Neuronal stem cell (in vitro differentiated cells): ENCODE results near the gene ARPP21.

Experiments
- DNase-seq: peaks from one replicate; pipeline ENCODE4 v3.0.0-alpha.2; 2013; ENCODE audit warnings: low spot score
- H2AFZ ChIP-seq: one replicate; pipeline ENCODE4 v1.6.1; 2013; ENCODE audit warnings: mild to moderate bottlenecking, low read length, inconsistent platforms
- H2AK5ac ChIP-seq: 2 replicates; pipeline ENCODE4 v1.6.1; 2013; ENCODE audit warnings: low read depth, mild to moderate bottlenecking, inconsistent platforms, low read length, moderate library complexity, mixed read lengths
- H2BK120ac ChIP-seq: 2 replicates; pipeline ENCODE4 v1.6.1; 2013; ENCODE audit warnings: low read depth, mild to moderate bottlenecking, inconsistent platforms, low read length, moderate library complexity, mixed read lengths
- H2BK12ac ChIP-seq: one replicate; pipeline ENCODE4 v1.6.1; 2013; ENCODE audit warnings: low read length, inconsistent platforms
- H2BK15ac ChIP-seq: 2 replicates; pipeline ENCODE4 v1.6.1; 2013; ENCODE audit warnings: mild to moderate bottlenecking, low read length, inconsistent platforms, mixed read lengths
- H2BK5ac ChIP-seq: one replicate; pipeline ENCODE4 v1.6.1; 2013; ENCODE audit warnings: inconsistent platforms, mild to moderate bottlenecking, low read length, moderate library complexity
- H3K14ac ChIP-seq: one replicate; pipeline ENCODE4 v1.6.1; 2013; ENCODE audit warnings: low read length, inconsistent platforms
- H3K18ac ChIP-seq: 2 replicates; pipeline ENCODE4 v1.6.1; 2013; ENCODE audit warnings: low read length, inconsistent platforms
- H3K23ac ChIP-seq: 2 replicates; pipeline ENCODE4 v1.6.1; 2013; ENCODE audit warnings: low read depth, mild to moderate bottlenecking, mixed read lengths, low read length, inconsistent platforms; ENCODE audit not compliant: poor library complexity
- H3K27ac ChIP-seq: replicated peaks from 3 replicates; pipeline ENCODE4 v1.5.1; 2013; ENCODE audit warnings: low read length, inconsistent platforms
- H3K27me3 ChIP-seq, 3 experiments: 2 replicates each; pipeline ENCODE4 v1.6.1; 2013; ENCODE audit warnings: low read length in 3 of 3, mild to moderate bottlenecking in 2 of 3, inconsistent platforms in 1 of 3, low read depth in 1 of 3, mixed read lengths in 1 of 3, moderate library complexity in 1 of 3; ENCODE audit not compliant: control insufficient read depth in 3 of 3, insufficient read depth in 3 of 3
- H3K36me3 ChIP-seq, 2 donors: replicated peaks in 1 of 2; 2 replicates each; pipeline ENCODE4 v1.6.1; 2013; ENCODE audit warnings: low read length in 2 of 2; ENCODE audit not compliant: control insufficient read depth in 2 of 2, insufficient read depth in 2 of 2
- H3K4ac ChIP-seq: 2 replicates; pipeline ENCODE4 v1.6.1; 2013; ENCODE audit warnings: inconsistent platforms, mild to moderate bottlenecking, low read length, moderate library complexity
- H3K4me1 ChIP-seq, 2 donors: 1 replicate in 1 of 2; 2 replicates in 1 of 2; pipeline ENCODE4 v1.6.1; 2013; ENCODE audit warnings: low read length in 2 of 2, low read depth in 1 of 2; ENCODE audit not compliant: control insufficient read depth in 2 of 2, insufficient read depth in 1 of 2
- H3K4me2 ChIP-seq: one replicate; pipeline ENCODE4 v1.6.1; 2013; ENCODE audit warnings: mild to moderate bottlenecking, low read length, inconsistent platforms; ENCODE audit not compliant: insufficient read depth, poor library complexity, severe bottlenecking
- H3K4me3 ChIP-seq, 2 donors: 2 replicates each; pipeline ENCODE4 v1.5.1; 2013; ENCODE audit warnings: low read length in 2 of 2, mild to moderate bottlenecking in 2 of 2, inconsistent platforms in 1 of 2, moderate library complexity in 1 of 2
- H3K79me1 ChIP-seq: one replicate; pipeline ENCODE4 v1.6.1; 2013; ENCODE audit warnings: low read depth, mild to moderate bottlenecking, inconsistent platforms, low read length, moderate library complexity
- H3K9ac ChIP-seq: one replicate; pipeline ENCODE4 v1.6.1; 2013; ENCODE audit warnings: mild to moderate bottlenecking, low read depth, low read length, inconsistent platforms; ENCODE audit not compliant: poor library complexity
- H3K9me3 ChIP-seq, 2 donors: replicated peaks in 1 of 2; 2 replicates each; pipeline versions ENCODE3 to v1.6.1; 2013; ENCODE audit warnings: low read length in 2 of 2, mild to moderate bottlenecking in 2 of 2, inconsistent platforms in 1 of 2, low read depth in 1 of 2, mixed read lengths in 1 of 2, moderate library complexity in 1 of 2; ENCODE audit not compliant: control insufficient read depth in 2 of 2, insufficient read depth in 1 of 2
- H4K8ac ChIP-seq: one replicate; pipeline ENCODE4 v1.6.1; 2013; ENCODE audit warnings: low read depth, mild to moderate bottlenecking, inconsistent platforms, low read length, moderate library complexity
- H4K91ac ChIP-seq: one replicate; pipeline ENCODE4 v1.6.1; 2013; ENCODE audit warnings: low read length, low read depth, mild to moderate bottlenecking, inconsistent platforms; ENCODE audit not compliant: poor library complexity
- WGBS, 2 donors: extraction: QIAGEN DNeasy Blood & Tissue Kit; methylation state at CpG; one replicate each; pipeline ENCODE4 v1.1.7; 2013; ENCODE audit warnings: missing lambda C conversion rate in 2 of 2, mixed read lengths in 1 of 2; ENCODE audit not compliant: insufficient read length in 2 of 2, insufficient replicate concordance in 1 of 2; ENCODE audit errors: extremely low coverage in 2 of 2; 5-methylcytosine and 5-hydroxymethylcytosine counted together

The ARPP21 gene

DNA sequence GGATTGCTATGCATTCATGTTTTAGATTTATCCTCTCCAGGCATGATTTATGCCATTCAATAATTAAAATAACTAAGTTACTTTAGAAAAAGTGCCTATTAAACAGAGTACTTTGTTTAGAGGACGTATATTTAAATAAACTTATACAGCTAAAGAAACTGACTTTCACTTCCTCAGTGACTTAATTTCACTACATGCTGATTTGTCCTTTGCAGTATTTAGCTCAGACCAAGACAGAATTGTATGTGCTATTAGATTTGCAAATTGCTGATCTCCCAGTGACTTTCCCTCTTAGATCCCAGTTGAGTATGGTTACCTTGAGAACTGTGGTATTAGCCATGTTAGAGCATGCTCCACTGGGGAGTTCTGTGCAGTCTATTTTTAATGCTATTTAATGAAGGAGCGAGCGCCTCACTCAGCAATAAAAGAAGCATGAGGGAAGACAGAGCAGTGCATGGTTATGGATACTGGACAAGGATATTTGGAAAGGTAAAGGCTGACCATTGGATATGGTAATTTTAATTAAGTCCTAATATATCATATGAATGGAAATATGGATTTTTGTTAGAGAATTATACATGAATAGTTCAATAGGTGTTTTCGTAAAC lies 2.7 kb downstream of the ARPP21 start:
- Histone ChIP-seq H3K4me3 (no peak overlapping the region), H2AK5ac (no peak overlapping the region), H4K8ac (no peak overlapping the region), H3K4me1 (peaks cover 3 to 4% of the 10 kb centered on the region in 2 donors), H2BK15ac (no peak overlapping the region), H3K9me3 (peaks cover 5 to 7% of the 10 kb centered on the region in 2 donors), H2BK5ac (no peak overlapping the region), H3K4me2 (no peak overlapping the region), H3K79me1 (no peaks in the 10 kb centered on the region), H3K4ac (no peak overlapping the region), H3K18ac (no peak overlapping the region), H2BK12ac (no peak overlapping the region), H3K27me3 (peaks cover 6 to 49% (median 21%) of the 10 kb centered on the region in 3 experiments), H3K36me3 (no peaks in the 10 kb centered on the region), H4K91ac (no peak overlapping the region), H3K14ac (no peak overlapping the region), H3K23ac (no peak overlapping the region), H2AFZ (no peak overlapping the region), H3K9ac (no peak overlapping the region), H2BK120ac (no peak overlapping the region), H3K27ac (no peak overlapping the region)
- no peak for DNase-seq
- no CpG with 5 or more reads among the region's 4 CpGs for WGBS, 2 donors

DNA sequence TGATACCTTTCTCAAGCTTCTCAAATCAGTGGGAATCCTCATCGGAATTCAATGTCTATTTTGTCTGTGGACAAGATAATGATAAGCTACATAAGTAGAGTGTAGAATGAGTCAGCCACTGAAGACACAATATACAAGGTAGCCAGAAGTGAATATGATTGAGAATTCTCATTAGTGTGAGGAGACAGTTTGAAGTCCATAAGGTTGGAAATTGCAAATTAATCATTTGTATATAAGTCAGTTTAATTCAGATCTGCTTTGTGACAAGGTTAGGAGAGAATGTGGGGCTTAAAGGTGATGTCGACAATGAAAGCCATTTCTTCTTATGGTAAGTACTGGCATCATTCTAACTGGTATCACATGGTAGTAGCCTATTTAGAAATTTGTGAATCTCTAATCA lies 4.2 kb downstream of the ARPP21 start:
- Histone ChIP-seq H3K36me3 (no peaks in the 10 kb centered on the region), H2BK12ac (no peak overlapping the region), H3K27me3 (peaks cover 6 to 36% (median 21%) of the 10 kb centered on the region in 3 experiments), H3K4me2 (no peak overlapping the region), H2BK15ac (no peak overlapping the region), H3K4ac (no peak overlapping the region), H2AK5ac (no peak overlapping the region), H2AFZ (no peak overlapping the region), H3K27ac (no peak overlapping the region), H3K79me1 (no peaks in the 10 kb centered on the region), H3K14ac (no peak overlapping the region), H2BK5ac (no peak overlapping the region), H3K23ac (no peak overlapping the region), H4K91ac (no peak overlapping the region), H4K8ac (no peak overlapping the region), H3K9me3 (peaks cover 5% of the 10 kb centered on the region in 2 donors), H2BK120ac (no peak overlapping the region), H3K18ac (no peak overlapping the region), H3K4me1 (peaks cover 3 to 4% of the 10 kb centered on the region in 2 donors), H3K9ac (no peak overlapping the region), H3K4me3 (no peak overlapping the region)
- no CpG with 5 or more reads among the region's 2 CpGs for whole genome bisulfite sequencing, 2 donors
- DNase-seq: no peak

DNA sequence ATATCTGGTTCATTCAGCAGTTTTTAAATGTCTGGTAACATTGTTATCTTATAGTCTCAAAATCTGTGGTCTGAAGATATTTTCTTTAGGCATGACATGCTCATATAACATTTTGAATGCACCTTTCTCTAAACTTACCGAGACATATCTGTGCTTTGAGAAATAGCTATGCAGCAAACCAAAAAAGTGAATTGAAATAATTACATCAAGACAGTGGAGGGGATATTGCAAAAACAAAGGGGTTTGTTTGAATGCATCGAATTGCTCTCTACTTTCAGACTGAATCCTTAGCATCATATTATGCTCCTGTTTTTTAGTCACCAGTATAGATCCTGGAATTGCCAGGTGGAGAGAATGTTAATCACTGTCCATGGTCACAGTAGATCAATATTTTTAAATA lies 5.1 kb downstream of the ARPP21 start:
- no peak overlapping the region for H3K9ac ChIP-seq
- no peak overlapping the region for H3K18ac ChIP-seq
- peaks cover 2 to 3% of the 10 kb centered on the region in 2 donors for H3K4me1 ChIP-seq
- H2AK5ac ChIP-seq: no peak overlapping the region
- no peak overlapping the region for H4K8ac ChIP-seq
- WGBS, 2 donors: no CpG with 5 or more reads among the region's 2 CpGs
- no peak overlapping the region for H3K14ac ChIP-seq
- no peak overlapping the region for H2AFZ ChIP-seq
- H2BK12ac ChIP-seq: no peak overlapping the region
- H2BK15ac ChIP-seq: no peak overlapping the region
- no peak overlapping the region for H3K4me3 ChIP-seq
- no peak overlapping the region for H2BK5ac ChIP-seq
- no peak overlapping the region for H3K23ac ChIP-seq
- no peaks in the 10 kb centered on the region for H3K9me3 ChIP-seq
- H4K91ac ChIP-seq: no peak overlapping the region
- H3K27me3 ChIP-seq: peaks cover 2 to 26% (median 12%) of the 10 kb centered on the region in 3 experiments
- H3K4me2 ChIP-seq: no peak overlapping the region
- no peak overlapping the region for H3K27ac ChIP-seq
- no peak for DNase-seq
- no peaks in the 10 kb centered on the region for H3K79me1 ChIP-seq
- H2BK120ac ChIP-seq: no peak overlapping the region
- H3K36me3 ChIP-seq: no peaks in the 10 kb centered on the region
- H3K4ac ChIP-seq: no peak overlapping the region

- Histone ChIP-seq H4K8ac (no peak overlapping the region), H4K91ac (no peak overlapping the region), H2BK120ac (no peak overlapping the region), H3K79me1 (no peaks in the 10 kb centered on the region), H2AK5ac (no peak overlapping the region), H3K4me1 (no peaks in the 10 kb centered on the region), H3K27me3 (peaks cover 0 to 19% (median 4%) of the 10 kb centered on the region in 3 experiments), H2BK12ac (no peak overlapping the region), H2AFZ (no peak overlapping the region), H2BK15ac (no peak overlapping the region), H3K18ac (no peak overlapping the region), H3K4ac (no peak overlapping the region), H3K9me3 (no peaks in the 10 kb centered on the region), H3K9ac (no peak overlapping the region), H3K36me3 (no peaks in the 10 kb centered on the region), H3K27ac (no peak overlapping the region), H3K14ac (no peak overlapping the region), H3K4me3 (no peak overlapping the region), H2BK5ac (no peak overlapping the region), H3K23ac (no peak overlapping the region), H3K4me2 (no peak overlapping the region)
- no CpG with 5 or more reads among the region's 2 CpGs for WGBS, 2 donors
- no peak for DNase-seq
These were observed 5.9 kb downstream of the ARPP21 start for GRCh38 chr3:35645189-35645588.
